B cell (primary cell): Measurements from ENCODE around the gene DDX17.

Experiments
- CTCF ChIP-seq: fragments of 200-600 bp; IDR thresholded peaks from one replicate; pipeline ENCODE4 v1.8.0; 2022; ENCODE audit warnings: antibody characterized with exemption, mild to moderate bottlenecking
- EZH2 ChIP-seq: IDR thresholded peaks from 2 replicates; pipeline ENCODE4 v1.6.1; 2012; ENCODE audit warnings: borderline replicate concordance, low read depth, mild to moderate bottlenecking, moderate library complexity, low read length; ENCODE audit not compliant: insufficient read depth, poor library complexity, severe bottlenecking

GRCh38 chr22:38446018-38446601 lies 60.0 kb downstream of the DDX17 start:
- TF ChIP-seq CTCF = no peak
- no peak for TF ChIP-seq EZH2
